B cell (primary cell): ENCODE results near the gene DHRS7B. TPM values are rescaled to one million over a fixed set of nuclear protein-coding genes. Genes with fewer than 3 reads are reported as not detected.
"Not testable (repeated sequence)": the region's sequence is repeated elsewhere in the genome, so short reads cannot be mapped to it uniquely, and the experiment has no call there.

Experiments
- ATAC-seq: fragments of 200-7000 bp; cut with Tn5 transposase; one replicate; pipeline ENCODE4 v1.10.0; 2021; ENCODE audit warnings: low read depth, mild to moderate bottlenecking, moderate number of reproducible peaks, moderate library complexity
- CTCF ChIA-PET: fragments of 350-600 bp; sonication (Branson Sonifier 250); formaldehyde crosslinking; loops from one replicate; lab custom pipeline; 2021; ENCODE audit warnings: antibody characterized with exemption, inconsistent platforms; lab: Charles Lee
- POLR2A ChIA-PET: fragments of 350-600 bp; sonication (Branson Sonifier 250); formaldehyde crosslinking; loops from one replicate; lab custom pipeline; 2021; ENCODE audit warnings: antibody characterized with exemption; lab: Charles Lee
- DNase-seq: peaks from one replicate; pipeline ENCODE4 v3.0.0; 2013
- H2AFZ ChIP-seq: 2 replicates; pipeline ENCODE4 v1.6.1; 2012; ENCODE audit warnings: mild to moderate bottlenecking, low read depth, low read length; ENCODE audit not compliant: insufficient read depth, poor library complexity, severe bottlenecking
- H3K27ac ChIP-seq, 2 donors: 1 replicate in 1 of 2; 2 replicates in 1 of 2; pipeline ENCODE4 v1.5.1; 2012 to 2013; ENCODE audit warnings: low read length in 2 of 2, mild to moderate bottlenecking in 2 of 2, moderate library complexity in 1 of 2
- H3K27me3 ChIP-seq, 4 experiments: fragments of 200-600 bp in 1 of 4; sonication (generic) in 1 of 4; replicated peaks in 1 of 4; 1 replicate in 2 of 4; 2 replicates in 2 of 4; pipeline versions ENCODE4 v1.6.1 to v1.7.0; 2013 to 2016; ENCODE audit warnings: low read length in 3 of 4, mild to moderate bottlenecking in 2 of 4, mixed read lengths in 1 of 4, moderate library complexity in 1 of 4; ENCODE audit not compliant: insufficient read depth in 4 of 4, control insufficient read depth in 3 of 4; ENCODE audit errors: control extremely low read depth in 1 of 4
- H3K36me3 ChIP-seq, 2 experiments: replicated peaks in 1 of 2; 1 replicate in 1 of 2; 2 replicates in 1 of 2; pipeline versions ENCODE4 v1.6.1 to v1.7.1; 2013; ENCODE audit warnings: low read length in 1 of 2; ENCODE audit not compliant: insufficient read depth in 2 of 2, control insufficient read depth in 1 of 2; ENCODE audit errors: control extremely low read depth in 1 of 2, extremely low read depth in 1 of 2
- H3K4me1 ChIP-seq, 2 donors: fragments of 200-600 bp in 1 of 2; sonication (generic) in 1 of 2; 1 replicate in 1 of 2; 2 replicates in 1 of 2; pipeline versions ENCODE4 v1.5.1 to v1.6.1; 2013 to 2017; ENCODE audit warnings: low read length in 2 of 2; ENCODE audit not compliant: control insufficient read depth in 2 of 2, insufficient read depth in 2 of 2
- H3K4me2 ChIP-seq: replicated peaks from 2 replicates; pipeline ENCODE3; 2012; ENCODE audit warnings: mild to moderate bottlenecking, low read depth, low read length; ENCODE audit not compliant: poor library complexity, severe bottlenecking
- H3K4me3 ChIP-seq, 5 experiments: fragments of 200-600 bp in 1 of 5; sonication (generic) in 1 of 5; 1 replicate in 3 of 5; 2 replicates in 2 of 5; pipeline versions ENCODE4 v1.5.1 to v1.7.0; 2011 to 2016; ENCODE audit warnings: low read length in 4 of 5, mild to moderate bottlenecking in 4 of 5, low read depth in 2 of 5, control low read depth in 1 of 5, moderate library complexity in 1 of 5; ENCODE audit not compliant: insufficient read depth in 1 of 5; ENCODE audit errors: control extremely low read depth in 1 of 5, extremely low read depth in 1 of 5
- H3K79me2 ChIP-seq: fragments of 200-600 bp; sonication (generic); one replicate; pipeline ENCODE4 v1.6.0; 2016; ENCODE audit warnings: low read length; ENCODE audit not compliant: control insufficient read depth, insufficient read depth
- H3K9ac ChIP-seq: fragments of 200-600 bp; sonication (generic); 2 replicates; pipeline ENCODE4 v1.6.1; 2017; ENCODE audit warnings: mild to moderate bottlenecking, low read length, moderate library complexity
- H3K9me3 ChIP-seq, 3 donors: one replicate each; pipeline versions ENCODE4 v1.6.1 to v1.7.1; 2013; ENCODE audit warnings: low read length in 2 of 3; ENCODE audit not compliant: control insufficient read depth in 2 of 3, insufficient read depth in 1 of 3; ENCODE audit errors: control extremely low read depth in 1 of 3
- H4K20me1 ChIP-seq: 2 replicates; pipeline ENCODE4 v1.6.0; 2012; ENCODE audit warnings: mild to moderate bottlenecking, low read length; ENCODE audit not compliant: insufficient read depth, control insufficient read depth, poor library complexity, severe bottlenecking
- H3K27ac Mint-ChIP-seq: one replicate; pipeline ENCODE4 v1.8.0; 2021; ENCODE audit warnings: mixed read lengths
- H3K27me3 Mint-ChIP-seq: one replicate; pipeline ENCODE4 v1.8.0; 2021; ENCODE audit warnings: mixed read lengths
- H3K4me1 Mint-ChIP-seq: one replicate; pipeline ENCODE4 v1.8.0; 2021; ENCODE audit warnings: mixed read lengths
- H3K4me3 Mint-ChIP-seq: one replicate; pipeline ENCODE4 v1.8.0; 2021; ENCODE audit warnings: mixed read lengths
- H3K9me3 Mint-ChIP-seq: one replicate; pipeline ENCODE4 v1.8.0; 2022; ENCODE audit warnings: mixed read lengths; ENCODE audit not compliant: insufficient read depth
- CTCF ChIP-seq: fragments of 200-600 bp; IDR thresholded peaks from one replicate; pipeline ENCODE4 v1.8.0; 2022; ENCODE audit warnings: antibody characterized with exemption, mild to moderate bottlenecking
- EZH2 ChIP-seq: IDR thresholded peaks from 2 replicates; pipeline ENCODE4 v1.6.1; 2012; ENCODE audit warnings: borderline replicate concordance, low read depth, mild to moderate bottlenecking, moderate library complexity, low read length; ENCODE audit not compliant: insufficient read depth, poor library complexity, severe bottlenecking
- WGBS: methylation state at CpG from one replicate; pipeline ENCODE4 v1.1.5; 2013; ENCODE audit warnings: missing lambda C conversion rate; ENCODE audit not compliant: insufficient coverage; 5-methylcytosine and 5-hydroxymethylcytosine counted together
- intact Hi-C: fragments of 100-400 bp; cut with micrococcal nuclease; formaldehyde crosslinking; loops from one replicate; pipeline ENCODE4 v1.10.0; 2022
- polyA plus RNA-seq: library from polyadenylated mRNA; depleted of rRNA; stranded (reverse); fragments of >200 nt; gene quantifications from 2 replicates; pipeline ENCODE4 v1.2.3, GENCODE V29; 2012
- total RNA-seq, 2 donors: library from RNA; stranded (reverse); fragments of 120-200 nt in 1 of 2; gene quantifications; 1 replicate in 1 of 2; 2 replicates in 1 of 2; pipeline versions ENCODE4 v1.2.3 to v1.2.4, GENCODE V29; 2013 to 2022

DHRS7B gene
- total and polyA plus RNA-seq, 2 donors (not counting 1 experiment from before 2014, with no cell fraction given), result 8.2 to 13.4 TPM

GRCh38 chr17:21143695-21144094 is 16.9 kb downstream of the DHRS7B start:
- H3K9me3 ChIP-seq, result peaks cover 0 to 9% (median 3%) of the 10 kb centered on the region in 3 donors
- DNase-seq (no peak), ATAC-seq (no peak)
- H3K36me3 ChIP-seq, result peaks cover 0 to 5% of the 10 kb centered on the region in 2 experiments
- Mint-ChIP-seq H3K27ac (no peak overlapping the region), H3K27me3 (no peaks in the 10 kb centered on the region), H3K4me3 (no peak overlapping the region), H3K4me1 (peaks cover 27% of the 10 kb centered on the region), H3K9me3 (no peaks in the 10 kb centered on the region)
- no peak for TF ChIP-seq CTCF
- TF ChIP-seq EZH2, result no peak
- ChIA-PET CTCF (interaction anchor here (1.0 to 2.1 kb wide), 3 partner anchors 12 to 20 kb away, joined by 3 to 7 read pairs (median 6); no protein-coding TSS in a partner anchor), POLR2A (no interaction called here)
- no peak overlapping the region for H3K4me3 ChIP-seq
- H3K27me3 ChIP-seq, result no peaks in the 10 kb centered on the region
- H3K4me1 ChIP-seq, result peaks cover 0 to 12% of the 10 kb centered on the region in 2 donors
- intact Hi-C loops, result no loop called here
- no peaks in the 10 kb centered on the region for H4K20me1 ChIP-seq
- WGBS, result 76% methylated on average over 3 of the region's 3 CpGs
- no peak overlapping the region for H2AFZ ChIP-seq
- no peak overlapping the region for H3K27ac ChIP-seq
- H3K79me2 ChIP-seq, result peaks cover 32% of the 10 kb centered on the region
- H3K4me2 ChIP-seq, result no peak overlapping the region
- no peak overlapping the region for H3K9ac ChIP-seq

- H3K36me3 ChIP-seq, H3K27me3 Mint-ChIP-seq, H2AFZ ChIP-seq, H3K27me3 ChIP-seq, H3K4me3 Mint-ChIP-seq, H3K4me3 ChIP-seq, intact Hi-C loops, H3K9me3 ChIP-seq, ATAC-seq, H3K27ac Mint-ChIP-seq, H3K4me2 ChIP-seq, CTCF ChIA-PET, H4K20me1 ChIP-seq, H3K9ac ChIP-seq, POLR2A ChIA-PET, H3K9me3 Mint-ChIP-seq, DNase-seq, H3K27ac ChIP-seq: not testable (repeated sequence)
- Histone ChIP-seq H3K79me2 (peaks cover 28% of the 10 kb centered on the region), H3K4me1 (peaks cover 0 to 12% of the 10 kb centered on the region in 2 donors)
- peaks cover 30% of the 10 kb centered on the region for H3K4me1 Mint-ChIP-seq
- 74% methylated on average over 3 of the region's 3 CpGs for WGBS
These were observed 17.5 kb downstream of the DHRS7B start for GRCh38 chr17:21144299-21144698.
